Esophagus squamous epithelium (tissue), 5 donors: Measurements from ENCODE around the gene OR1I1. TPM values are rescaled to one million over a fixed set of nuclear protein-coding genes. Genes with fewer than 3 reads are reported as not detected.

Source experiments
- DNase-seq: peaks from one replicate; lab custom pipeline; 2025; lab: John Stamatoyannopoulos, UW
- H3K27ac ChIP-seq, 4 donors: fragments of 200-600 bp; sonication (generic); one replicate each; pipeline ENCODE4 v1.5.1; 2016 to 2019; ENCODE audit warnings: mild to moderate bottlenecking in 1 of 4
- H3K27me3 ChIP-seq, 4 donors: fragments of 200-600 bp; sonication (generic); 1 replicate in 3 of 4; 2 replicates in 1 of 4; pipeline versions ENCODE4 v1.5.1 to v1.6.0; 2017 to 2021; ENCODE audit warnings: antibody characterized with exemption in 1 of 4
- H3K36me3 ChIP-seq, 3 donors: fragments of 200-600 bp; sonication (generic); one replicate each; pipeline ENCODE4 v1.5.1; 2016 to 2019
- H3K4me1 ChIP-seq, 3 donors: fragments of 200-600 bp; sonication (generic); one replicate each; pipeline ENCODE4 v1.5.1; 2017 to 2019
- H3K4me3 ChIP-seq, 4 donors: fragments of 200-600 bp; sonication (generic); 1 replicate in 3 of 4; 2 replicates in 1 of 4; pipeline ENCODE4 v1.5.1; 2016 to 2019; ENCODE audit warnings: mild to moderate bottlenecking in 2 of 4, moderate library complexity in 1 of 4
- H3K9me3 ChIP-seq, 3 donors: fragments of 200-600 bp; sonication (generic); one replicate each; pipeline ENCODE4 v1.5.1; 2016 to 2019
- CTCF ChIP-seq, 6 experiments: fragments of 450-650 bp in 4 of 6; fragments of 200-600 bp in 2 of 6; sonication (generic) in 2 of 6; IDR thresholded peaks; one replicate each; pipeline ENCODE4 v1.5.1; 2016 to 2019; ENCODE audit warnings: antibody characterized with exemption in 6 of 6, mild to moderate bottlenecking in 4 of 6, moderate library complexity in 4 of 6
- POLR2A ChIP-seq, 4 donors: fragments of 450-650 bp; IDR thresholded peaks; one replicate each; pipeline ENCODE4 v1.6.1; 2017; ENCODE audit warnings: antibody characterized with exemption in 4 of 4, mild to moderate bottlenecking in 4 of 4, moderate library complexity in 3 of 4
- whole genome bisulfite sequencing, 2 donors: methylation state at CpG; one replicate each; pipeline ENCODE4 v1.1.5; 2018; 5-methylcytosine and 5-hydroxymethylcytosine counted together
- intact Hi-C: fragments of 100-400 bp; cut with DNase I; formaldehyde crosslinking; loops from one replicate; pipeline ENCODE4 v1.15.0; 2022
- total RNA-seq, 4 donors: library from RNA; depleted of rRNA; stranded (reverse); fragments of >200 nt; gene quantifications; one replicate each; pipeline ENCODE4 v1.1.0, GENCODE V29; 2016
- donor health status: DM: yes; HTN: yes; CAD: no.

OR1I1 gene
- total RNA-seq, 4 donors from 2014 or later: not detected

GRCh38 chr19:15142313-15142712 lies 60.3 kb downstream of the OR1I1 start:
- no peak overlapping the region for H3K27ac ChIP-seq
- no peak for TF ChIP-seq POLR2A (IDR thresholded peaks at IDR 0.05)
- no peak for TF ChIP-seq CTCF (IDR thresholded peaks at IDR 0.05)
- no peaks in the 10 kb centered on the region for H3K36me3 ChIP-seq
- intact Hi-C loops: no loop called here
- H3K27me3 ChIP-seq: peaks cover 0 to 5% (median 0%) of the 10 kb centered on the region in 4 donors
- no peak overlapping the region for H3K4me3 ChIP-seq
- WGBS, 2 donors: 67 to 95% methylated on average over 4 to 5 of the region's 5 CpGs
- H3K9me3 ChIP-seq: no peaks in the 10 kb centered on the region
- DNase-seq: no peak
- H3K4me1 ChIP-seq: peaks cover 0 to 14% (median 0%) of the 10 kb centered on the region in 3 donors

Other genes with a start within 250 kb of the OR1I1 start
- gene OR7A5, start 247.0 kb upstream of the OR1I1 start, total RNA-seq: under 1 TPM in 1 of 4 donors, not detected in 3; 0.38 TPM
- gene OR7C1, start 247.0 kb upstream of the OR1I1 start, total RNA-seq: not detected
- gene OR7A10, start 233.3 kb upstream of the OR1I1 start, total RNA-seq: not detected
- not detected for gene OR7A17, start 196.1 kb upstream of the OR1I1 start, total RNA-seq
- gene OR7C2, start 140.7 kb upstream of the OR1I1 start, total RNA-seq: not detected
- not detected for gene SLC1A6, start 102.3 kb upstream of the OR1I1 start, total RNA-seq
- under 1 TPM in 2 of 4 donors, not detected in 2; 0.42 to 0.44 TPM for gene CASP14, start 32.7 kb upstream of the OR1I1 start, total RNA-seq
- gene SYDE1, start 25.2 kb downstream of the OR1I1 start, total RNA-seq: 10 to 100 TPM in 1 of 4 donors, 1 to 10 TPM in 3; 1.4 to 10.3 (median 4.6) TPM
- 100 to 1,000 TPM in 3 of 4 donors, 10 to 100 TPM in 1; 95.6 to 278 (median 122) TPM for gene NOTCH3, start 118.8 kb downstream of the OR1I1 start, total RNA-seq
- gene EPHX3, start 150.2 kb downstream of the OR1I1 start, total RNA-seq: 10 to 100 TPM; 18.7 to 93.0 (median 48.9) TPM